WTC11 (cell line): ENCODE data around the gene TMEM205. TPM values are rescaled to one million over a fixed set of nuclear protein-coding genes. Genes with fewer than 3 reads are reported as not detected.
A peak's percentile ranks its signal among the peaks of the same experiment; 100 is the strongest.

Experiments used
- ATAC-seq: fragments of 200-7000 bp; cut with Tn5 transposase; 2 replicates; pipeline ENCODE4 v1.10.0; 2021; ENCODE audit warnings: mild to moderate bottlenecking, moderate library complexity
- CTCF ChIA-PET: fragments of 300-600 bp; sonication (Branson Sonifier 250); formaldehyde crosslinking; loops from one replicate; lab custom pipeline; 2021; ENCODE audit warnings: antibody characterized with exemption; lab: Charles Lee
- POLR2A ChIA-PET: fragments of 350-600 bp; sonication (Branson Sonifier 250); formaldehyde crosslinking; loops from one replicate; lab custom pipeline; 2021; ENCODE audit warnings: antibody characterized with exemption; lab: Charles Lee
- DNase-seq: peaks from one replicate; pipeline ENCODE4 v3.0.0; 2021; ENCODE audit warnings: low spot score
- H3K27ac Mint-ChIP-seq: 2 replicates; pipeline ENCODE4 v1.8.0; 2021; ENCODE audit warnings: mixed read lengths
- H3K27me3 Mint-ChIP-seq: 2 replicates; pipeline ENCODE4 v1.8.0; 2021; ENCODE audit warnings: low read depth, mild to moderate bottlenecking, moderate library complexity, mixed read lengths
- H3K36me3 Mint-ChIP-seq: 2 replicates; pipeline ENCODE4 v1.8.0; 2021; ENCODE audit warnings: mixed read lengths
- H3K4me1 Mint-ChIP-seq: 2 replicates; pipeline ENCODE4 v1.8.0; 2022; ENCODE audit warnings: mixed read lengths
- H3K4me3 Mint-ChIP-seq: 2 replicates; pipeline ENCODE4 v1.8.0; 2021; ENCODE audit warnings: mild to moderate bottlenecking, moderate library complexity, mixed read lengths
- H3K9me3 Mint-ChIP-seq: 2 replicates; pipeline ENCODE4 v1.8.0; 2021; ENCODE audit warnings: mixed read lengths
- CREM ChIP-seq: sonication (generic); formaldehyde crosslinking; IDR thresholded peaks from 2 replicates; pipeline ENCODE4 v1.8.1; 2022; ENCODE audit warnings: mild to moderate bottlenecking, missing genetic modification reagents, moderate library complexity
- FOXP1 ChIP-seq: sonication (generic); formaldehyde crosslinking; IDR thresholded peaks from 2 replicates; pipeline ENCODE4 v1.8.0; 2022; ENCODE audit warnings: missing genetic modification reagents, mild to moderate bottlenecking, moderate library complexity, borderline replicate concordance
- HMGA2 ChIP-seq: fragments of 250-450 bp; sonication (Bioruptor Pico); IDR thresholded peaks from 2 replicates; pipeline ENCODE4 v1.4.0; 2021; ENCODE audit warnings: mild to moderate bottlenecking, moderate library complexity
- SP1 ChIP-seq: sonication (generic); formaldehyde crosslinking; conservative IDR thresholded peaks from 2 replicates; pipeline ENCODE4 v1.8.1; 2022; ENCODE audit warnings: missing genetic modification reagents
- ZNF671 ChIP-seq: fragments of 250-450 bp; sonication (Bioruptor Pico); IDR thresholded peaks from 2 replicates; pipeline ENCODE4 v1.8.0; 2021; ENCODE audit warnings: mild to moderate bottlenecking
- total RNA-seq: library from RNA; stranded (reverse); gene quantifications from 3 replicates; pipeline ENCODE4 v1.2.3, GENCODE V29; 2021
- TF ChIP-seq, protein P1 (sequence below): sonication (generic); formaldehyde crosslinking; IDR thresholded peaks from 2 replicates; pipeline ENCODE4 v1.8.0; 2023; ENCODE audit warnings: mild to moderate bottlenecking, missing genetic modification reagents
- TF ChIP-seq, protein P2 (sequence below): sonication (generic); formaldehyde crosslinking; IDR thresholded peaks from 2 replicates; pipeline ENCODE4 v1.8.0; 2022; ENCODE audit warnings: mild to moderate bottlenecking, missing genetic modification reagents
- TF ChIP-seq, protein P3 (sequence below): sonication (generic); formaldehyde crosslinking; IDR thresholded peaks from 2 replicates; pipeline ENCODE4 v1.8.1; 2023; ENCODE audit warnings: mild to moderate bottlenecking, moderate library complexity, missing genetic modification reagents
- TF ChIP-seq, protein P4 (sequence below): sonication (generic); formaldehyde crosslinking; IDR thresholded peaks from 2 replicates; pipeline ENCODE4 v1.8.1; 2022; ENCODE audit warnings: low read depth, missing genetic modification reagents, borderline replicate concordance
- TF ChIP-seq, protein P5 (sequence below): sonication (generic); formaldehyde crosslinking; IDR thresholded peaks from 2 replicates; pipeline ENCODE4 v1.8.0; 2022; ENCODE audit warnings: missing genetic modification reagents
- TF ChIP-seq, protein P6 (sequence below): fragments of 250-450 bp; sonication (Bioruptor Pico); conservative IDR thresholded peaks from 2 replicates; pipeline ENCODE4 v1.9.0; 2021; ENCODE audit warnings: mild to moderate bottlenecking

Gene TMEM205
- total RNA-seq, 1 experiment from 2014 or later, result 69.9 TPM

DNA sequence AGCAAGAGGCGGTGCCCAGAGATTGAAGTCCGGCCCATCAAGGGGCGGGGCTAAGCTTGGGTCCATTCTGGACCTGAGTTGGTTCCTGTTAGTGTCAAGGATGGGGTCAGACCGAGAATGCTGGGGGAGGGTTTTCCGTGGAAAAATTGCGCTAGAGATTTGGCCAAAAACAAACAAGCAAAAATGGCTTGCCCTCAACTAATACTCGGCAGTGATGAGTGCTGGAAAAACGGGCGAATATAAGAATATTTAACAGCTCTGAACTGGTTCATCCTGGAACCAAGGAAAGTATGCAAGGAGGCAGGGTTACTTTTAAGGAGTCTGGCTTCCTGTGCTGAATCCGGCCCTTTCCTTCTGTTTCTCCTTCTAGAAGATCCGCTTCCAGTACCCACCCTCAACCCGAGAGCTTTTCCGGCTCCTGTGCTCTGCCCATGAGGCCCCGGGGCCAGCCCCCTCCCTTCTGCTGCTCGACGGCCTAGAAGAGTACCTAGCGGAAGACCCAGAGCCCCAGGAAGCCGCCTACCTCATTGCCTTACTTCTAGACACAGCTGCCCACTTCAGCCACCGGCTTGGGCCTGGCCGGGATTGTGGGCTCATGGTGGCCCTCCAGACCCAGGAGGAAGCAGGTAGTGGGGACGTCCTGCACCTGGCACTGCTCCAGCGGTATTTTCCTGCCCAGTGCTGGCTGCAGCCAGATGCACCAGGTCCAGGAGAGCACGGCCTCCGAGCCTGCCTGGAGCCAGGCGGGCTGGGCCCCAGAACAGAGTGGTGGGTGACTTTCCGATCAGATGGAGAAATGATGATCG, 29.3 kb upstream of the TMEM205 start:
- peaks cover 3% of the 10 kb centered on the region; the same call in 1 of the 2 replicates for H3K27me3 Mint-ChIP-seq
- peaks cover 10% of the 10 kb centered on the region for H3K36me3 Mint-ChIP-seq
- no peak overlapping the region for H3K4me3 Mint-ChIP-seq
- DNase-seq, result peak; percentile 63
- POLR2A ChIA-PET, result interaction anchor here (0.5 to 3.1 kb wide), 10 partner anchors 8 to 143 kb away, joined by 3 to 16 read pairs (median 5); partner anchors contain the start of genes CCDC159, EPOR, RAB3D and RGL3
- H3K4me1 Mint-ChIP-seq, result peaks cover 24% of the 10 kb centered on the region
- TF ChIP-seq SP1 (CRISPR knock-in tag), result no peak
- TF ChIP-seq HMGA2 (CRISPR knock-in tag), result no peak
- TF ChIP-seq, protein P1, sequence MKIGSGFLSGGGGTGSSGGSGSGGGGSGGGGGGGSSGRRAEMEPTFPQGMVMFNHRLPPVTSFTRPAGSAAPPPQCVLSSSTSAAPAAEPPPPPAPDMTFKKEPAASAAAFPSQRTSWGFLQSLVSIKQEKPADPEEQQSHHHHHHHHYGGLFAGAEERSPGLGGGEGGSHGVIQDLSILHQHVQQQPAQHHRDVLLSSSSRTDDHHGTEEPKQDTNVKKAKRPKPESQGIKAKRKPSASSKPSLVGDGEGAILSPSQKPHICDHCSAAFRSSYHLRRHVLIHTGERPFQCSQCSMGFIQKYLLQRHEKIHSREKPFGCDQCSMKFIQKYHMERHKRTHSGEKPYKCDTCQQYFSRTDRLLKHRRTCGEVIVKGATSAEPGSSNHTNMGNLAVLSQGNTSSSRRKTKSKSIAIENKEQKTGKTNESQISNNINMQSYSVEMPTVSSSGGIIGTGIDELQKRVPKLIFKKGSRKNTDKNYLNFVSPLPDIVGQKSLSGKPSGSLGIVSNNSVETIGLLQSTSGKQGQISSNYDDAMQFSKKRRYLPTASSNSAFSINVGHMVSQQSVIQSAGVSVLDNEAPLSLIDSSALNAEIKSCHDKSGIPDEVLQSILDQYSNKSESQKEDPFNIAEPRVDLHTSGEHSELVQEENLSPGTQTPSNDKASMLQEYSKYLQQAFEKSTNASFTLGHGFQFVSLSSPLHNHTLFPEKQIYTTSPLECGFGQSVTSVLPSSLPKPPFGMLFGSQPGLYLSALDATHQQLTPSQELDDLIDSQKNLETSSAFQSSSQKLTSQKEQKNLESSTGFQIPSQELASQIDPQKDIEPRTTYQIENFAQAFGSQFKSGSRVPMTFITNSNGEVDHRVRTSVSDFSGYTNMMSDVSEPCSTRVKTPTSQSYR, result no peak
- TF ChIP-seq FOXP1 (CRISPR knock-in tag), result peak; percentile 70; the same call in 1 of the 2 replicates
- TF ChIP-seq, protein P2, sequence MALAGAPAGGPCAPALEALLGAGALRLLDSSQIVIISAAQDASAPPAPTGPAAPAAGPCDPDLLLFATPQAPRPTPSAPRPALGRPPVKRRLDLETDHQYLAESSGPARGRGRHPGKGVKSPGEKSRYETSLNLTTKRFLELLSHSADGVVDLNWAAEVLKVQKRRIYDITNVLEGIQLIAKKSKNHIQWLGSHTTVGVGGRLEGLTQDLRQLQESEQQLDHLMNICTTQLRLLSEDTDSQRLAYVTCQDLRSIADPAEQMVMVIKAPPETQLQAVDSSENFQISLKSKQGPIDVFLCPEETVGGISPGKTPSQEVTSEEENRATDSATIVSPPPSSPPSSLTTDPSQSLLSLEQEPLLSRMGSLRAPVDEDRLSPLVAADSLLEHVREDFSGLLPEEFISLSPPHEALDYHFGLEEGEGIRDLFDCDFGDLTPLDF (CRISPR knock-in tag), result no peak
- TF ChIP-seq, protein P3, sequence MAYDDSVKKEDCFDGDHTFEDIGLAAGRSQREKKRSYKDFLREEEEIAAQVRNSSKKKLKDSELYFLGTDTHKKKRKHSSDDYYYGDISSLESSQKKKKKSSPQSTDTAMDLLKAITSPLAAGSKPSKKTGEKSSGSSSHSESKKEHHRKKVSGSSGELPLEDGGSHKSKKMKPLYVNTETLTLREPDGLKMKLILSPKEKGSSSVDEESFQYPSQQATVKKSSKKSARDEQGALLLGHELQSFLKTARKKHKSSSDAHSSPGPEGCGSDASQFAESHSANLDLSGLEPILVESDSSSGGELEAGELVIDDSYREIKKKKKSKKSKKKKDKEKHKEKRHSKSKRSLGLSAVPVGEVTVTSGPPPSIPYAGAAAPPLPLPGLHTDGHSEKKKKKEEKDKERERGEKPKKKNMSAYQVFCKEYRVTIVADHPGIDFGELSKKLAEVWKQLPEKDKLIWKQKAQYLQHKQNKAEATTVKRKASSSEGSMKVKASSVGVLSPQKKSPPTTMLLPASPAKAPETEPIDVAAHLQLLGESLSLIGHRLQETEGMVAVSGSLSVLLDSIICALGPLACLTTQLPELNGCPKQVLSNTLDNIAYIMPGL, result peak; percentile 42; the same call in 1 of the 2 replicates
- 0 out of 2 replicates have a peak, but pooled peaks have one; percentile 20 for TF ChIP-seq CREM
- TF ChIP-seq, protein P4, sequence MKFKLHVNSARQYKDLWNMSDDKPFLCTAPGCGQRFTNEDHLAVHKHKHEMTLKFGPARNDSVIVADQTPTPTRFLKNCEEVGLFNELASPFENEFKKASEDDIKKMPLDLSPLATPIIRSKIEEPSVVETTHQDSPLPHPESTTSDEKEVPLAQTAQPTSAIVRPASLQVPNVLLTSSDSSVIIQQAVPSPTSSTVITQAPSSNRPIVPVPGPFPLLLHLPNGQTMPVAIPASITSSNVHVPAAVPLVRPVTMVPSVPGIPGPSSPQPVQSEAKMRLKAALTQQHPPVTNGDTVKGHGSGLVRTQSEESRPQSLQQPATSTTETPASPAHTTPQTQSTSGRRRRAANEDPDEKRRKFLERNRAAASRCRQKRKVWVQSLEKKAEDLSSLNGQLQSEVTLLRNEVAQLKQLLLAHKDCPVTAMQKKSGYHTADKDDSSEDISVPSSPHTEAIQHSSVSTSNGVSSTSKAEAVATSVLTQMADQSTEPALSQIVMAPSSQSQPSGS (CRISPR knock-in tag), result no peak
- TF ChIP-seq, protein P5, sequence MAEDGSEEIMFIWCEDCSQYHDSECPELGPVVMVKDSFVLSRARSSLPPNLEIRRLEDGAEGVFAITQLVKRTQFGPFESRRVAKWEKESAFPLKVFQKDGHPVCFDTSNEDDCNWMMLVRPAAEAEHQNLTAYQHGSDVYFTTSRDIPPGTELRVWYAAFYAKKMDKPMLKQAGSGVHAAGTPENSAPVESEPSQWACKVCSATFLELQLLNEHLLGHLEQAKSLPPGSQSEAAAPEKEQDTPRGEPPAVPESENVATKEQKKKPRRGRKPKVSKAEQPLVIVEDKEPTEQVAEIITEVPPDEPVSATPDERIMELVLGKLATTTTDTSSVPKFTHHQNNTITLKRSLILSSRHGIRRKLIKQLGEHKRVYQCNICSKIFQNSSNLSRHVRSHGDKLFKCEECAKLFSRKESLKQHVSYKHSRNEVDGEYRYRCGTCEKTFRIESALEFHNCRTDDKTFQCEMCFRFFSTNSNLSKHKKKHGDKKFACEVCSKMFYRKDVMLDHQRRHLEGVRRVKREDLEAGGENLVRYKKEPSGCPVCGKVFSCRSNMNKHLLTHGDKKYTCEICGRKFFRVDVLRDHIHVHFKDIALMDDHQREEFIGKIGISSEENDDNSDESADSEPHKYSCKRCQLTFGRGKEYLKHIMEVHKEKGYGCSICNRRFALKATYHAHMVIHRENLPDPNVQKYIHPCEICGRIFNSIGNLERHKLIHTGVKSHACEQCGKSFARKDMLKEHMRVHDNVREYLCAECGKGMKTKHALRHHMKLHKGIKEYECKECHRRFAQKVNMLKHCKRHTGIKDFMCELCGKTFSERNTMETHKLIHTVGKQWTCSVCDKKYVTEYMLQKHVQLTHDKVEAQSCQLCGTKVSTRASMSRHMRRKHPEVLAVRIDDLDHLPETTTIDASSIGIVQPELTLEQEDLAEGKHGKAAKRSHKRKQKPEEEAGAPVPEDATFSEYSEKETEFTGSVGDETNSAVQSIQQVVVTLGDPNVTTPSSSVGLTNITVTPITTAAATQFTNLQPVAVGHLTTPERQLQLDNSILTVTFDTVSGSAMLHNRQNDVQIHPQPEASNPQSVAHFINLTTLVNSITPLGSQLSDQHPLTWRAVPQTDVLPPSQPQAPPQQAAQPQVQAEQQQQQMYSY (CRISPR knock-in tag), result peak; percentile 77; the same call in 1 of the 2 replicates
- TF ChIP-seq, protein P6, sequence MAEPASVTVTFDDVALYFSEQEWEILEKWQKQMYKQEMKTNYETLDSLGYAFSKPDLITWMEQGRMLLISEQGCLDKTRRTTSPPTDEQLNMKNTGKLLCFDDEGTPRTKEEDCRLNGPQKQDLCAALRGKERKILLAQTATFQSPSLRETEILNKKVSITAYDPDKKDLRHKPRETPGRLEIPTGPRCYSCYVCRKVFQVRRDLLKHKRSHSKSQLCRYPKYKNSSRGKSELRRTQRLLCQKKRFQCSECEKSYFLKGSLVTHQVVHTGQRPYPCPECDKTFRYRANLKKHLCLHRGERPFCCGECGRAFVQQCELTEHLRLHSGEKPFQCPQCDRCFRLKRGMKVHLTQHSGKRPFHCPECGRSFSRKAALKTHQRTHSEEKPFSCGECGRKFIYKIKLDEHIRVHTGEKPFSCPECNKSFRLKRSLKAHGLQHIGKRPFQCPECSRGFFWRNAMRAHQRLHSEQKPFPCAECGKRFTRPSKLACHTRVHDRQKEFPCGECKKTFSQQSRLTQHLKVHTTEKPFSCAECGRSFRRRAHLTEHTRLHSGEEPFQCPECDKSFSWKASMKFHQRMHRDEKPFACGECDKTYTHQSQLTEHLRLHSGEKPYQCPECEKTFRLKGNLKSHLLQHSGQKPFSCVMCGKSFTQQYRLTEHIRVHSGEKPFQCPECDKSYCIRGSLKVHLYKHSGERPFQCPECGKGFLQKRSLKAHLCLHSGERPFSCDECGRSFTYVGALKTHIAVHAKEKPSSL (CRISPR knock-in tag), result no peak
- no peak for TF ChIP-seq ZNF671 (CRISPR knock-in tag)
- TF ChIP-seq, all 79 proteins: peak for 4
- CTCF ChIA-PET, result interaction anchor here (0.6 to 4.6 kb wide), 27 partner anchors 8 to 325 kb away, joined by 3 to 59 read pairs (median 6); partner anchors contain the start of genes CCDC159, CNN1, ECSIT and EPOR
- Mint-ChIP-seq H3K9me3 (peaks cover 3% of the 10 kb centered on the region; the same call in 1 of the 2 replicates), H3K27ac (no peak overlapping the region; the same call in 1 of the 2 replicates)
- peak; percentile 11 for ATAC-seq
